Chondrocyte (in vitro differentiated cells): ENCODE measurements around the gene DAB2IP. TPM values are rescaled to one million over a fixed set of nuclear protein-coding genes. Genes with fewer than 3 reads are reported as not detected.

Experiments
- DNase-seq: peaks from one replicate; pipeline ENCODE4 v3.0.0; 2021; ENCODE audit warnings: mixed read lengths, low spot score
- H3K27ac Mint-ChIP-seq: one replicate; pipeline ENCODE4 v1.8.0; 2021; ENCODE audit warnings: mild to moderate bottlenecking, moderate library complexity, mixed read lengths; ENCODE audit not compliant: unreplicated experiment
- H3K27me3 Mint-ChIP-seq: 2 replicates; pipeline ENCODE4 v1.8.0; 2021; ENCODE audit warnings: low read depth, mixed read lengths
- H3K36me3 Mint-ChIP-seq: 2 replicates; pipeline ENCODE4 v1.8.0; 2021; ENCODE audit warnings: low read depth, mixed read lengths
- H3K4me1 Mint-ChIP-seq: 2 replicates; pipeline ENCODE4 v1.8.0; 2021; ENCODE audit warnings: low read depth, mild to moderate bottlenecking, mixed read lengths
- H3K4me3 Mint-ChIP-seq: one replicate; pipeline ENCODE4 v1.8.0; 2021; ENCODE audit warnings: mild to moderate bottlenecking, moderate library complexity, mixed read lengths; ENCODE audit not compliant: unreplicated experiment
- H3K9me3 Mint-ChIP-seq: 2 replicates; pipeline ENCODE4 v1.8.0; 2021; ENCODE audit warnings: low read depth, mixed read lengths
- CTCF ChIP-seq: fragments of 200-600 bp; sonication (generic); IDR thresholded peaks from 2 replicates; pipeline ENCODE4 v1.5.0; 2021; ENCODE audit warnings: antibody characterized with exemption, mild to moderate bottlenecking, moderate library complexity
- total RNA-seq: library from RNA; stranded (reverse); gene quantifications from 3 replicates; pipeline ENCODE4 v1.2.1, GENCODE V29; 2021

DAB2IP gene
- total RNA-seq, 1 donor from 2014 or later: 58.5 TPM

- H3K27me3 Mint-ChIP-seq: no peaks in the 10 kb centered on the region
- H3K9me3 Mint-ChIP-seq: no peaks in the 10 kb centered on the region
- TF ChIP-seq CTCF: no peak
- H3K36me3 Mint-ChIP-seq: peaks cover 7% of the 10 kb centered on the region
- H3K4me1 Mint-ChIP-seq: peaks cover 17% of the 10 kb centered on the region
- no peak overlapping the region for H3K4me3 Mint-ChIP-seq
- H3K27ac Mint-ChIP-seq: no peak overlapping the region
- DNase-seq: no peak
These were observed 20.8 kb downstream of the DAB2IP start for GRCh38 chr9:121672213-121672612.

GRCh38 chr9:121672986-121673385 lies 21.6 kb downstream of the DAB2IP start:
- TF ChIP-seq CTCF: no peak
- Mint-ChIP-seq H3K4me3 (no peak overlapping the region), H3K27me3 (no peaks in the 10 kb centered on the region), H3K9me3 (no peaks in the 10 kb centered on the region), H3K27ac (no peak overlapping the region), H3K4me1 (peaks cover 17% of the 10 kb centered on the region), H3K36me3 (peaks cover 7% of the 10 kb centered on the region)
- DNase-seq: no peak

GRCh38 chr9:121673576-121673975 lies 22.1 kb downstream of the DAB2IP start:
- H3K27ac Mint-ChIP-seq: no peak overlapping the region
- H3K4me1 Mint-ChIP-seq: peaks cover 17% of the 10 kb centered on the region
- no peak overlapping the region for H3K4me3 Mint-ChIP-seq
- no peaks in the 10 kb centered on the region for H3K27me3 Mint-ChIP-seq
- TF ChIP-seq CTCF: no peak
- peaks cover 7% of the 10 kb centered on the region for H3K36me3 Mint-ChIP-seq
- no peak for DNase-seq
- no peaks in the 10 kb centered on the region for H3K9me3 Mint-ChIP-seq

- no peaks in the 10 kb centered on the region for H3K9me3 Mint-ChIP-seq
- peaks cover 7% of the 10 kb centered on the region for H3K36me3 Mint-ChIP-seq
- no peak for DNase-seq
- H3K4me1 Mint-ChIP-seq: peaks cover 17% of the 10 kb centered on the region
- no peak overlapping the region for H3K27ac Mint-ChIP-seq
- no peak overlapping the region for H3K4me3 Mint-ChIP-seq
- H3K27me3 Mint-ChIP-seq: no peaks in the 10 kb centered on the region
- no peak for TF ChIP-seq CTCF
These were observed 22.6 kb downstream of the DAB2IP start for GRCh38 chr9:121674017-121674416.

- H3K9me3 Mint-ChIP-seq: no peaks in the 10 kb centered on the region
- no peak for TF ChIP-seq CTCF
- no peaks in the 10 kb centered on the region for H3K27me3 Mint-ChIP-seq
- H3K27ac Mint-ChIP-seq: no peak overlapping the region
- H3K4me1 Mint-ChIP-seq: peaks cover 17% of the 10 kb centered on the region
- no peak overlapping the region for H3K4me3 Mint-ChIP-seq
- H3K36me3 Mint-ChIP-seq: peaks cover 8% of the 10 kb centered on the region
- no peak for DNase-seq
These were observed 23.5 kb downstream of the DAB2IP start for GRCh38 chr9:121674952-121675351.
